Measurements from ENCODE around the gene PTPRD. TPM values are rescaled to one million over a fixed set of nuclear protein-coding genes. Genes with fewer than 3 reads are reported as not detected.

Gene PTPRD
- total and polyA plus RNA-seq, 7 experiments from 2014 or later, result 0.71 TPM; not detected in 6

GRCh38 chr9:8450810-8451545, 2161.8 kb downstream of the PTPRD start:
- Mint-ChIP-seq H3K4me1 (no peaks in the 10 kb centered on the region), H3K36me3 (no peaks in the 10 kb centered on the region), H3K27me3 (peaks cover 0 to 10% (median 3%) of the 10 kb centered on the region in 5 donors), H3K9me3 (peaks cover 0 to 2% (median 0%) of the 10 kb centered on the region in 11 donors), H3K4me3 (no peak overlapping the region), H3K27ac (no peak overlapping the region)
- POLR2A ChIA-PET, result no interaction called here
- intact Hi-C loops (cut with micrococcal nuclease), result no loop called here
- no peak for ATAC-seq
- Histone ChIP-seq H3K27ac (ENCODE audit: low read depth, low read length) (no peak overlapping the region), H3K27me3 (ENCODE audit: control insufficient read depth in 2 of 2, insufficient read depth in 2 of 2, low read length in 2 of 2) (no peaks in the 10 kb centered on the region), H3K36me3 (ENCODE audit: control insufficient read depth in 2 of 3, insufficient read depth in 3 of 3, low read length in 3 of 3) (no peaks in the 10 kb centered on the region), H3K4me3 (ENCODE audit: low read length) (no peak overlapping the region), H3K9me3 (ENCODE audit: control insufficient read depth in 2 of 3, low read length in 3 of 3) (no peaks in the 10 kb centered on the region), H3K4me1 (ENCODE audit: control insufficient read depth in 2 of 2, insufficient read depth in 2 of 2, low read length in 2 of 2) (no peaks in the 10 kb centered on the region)
- CTCF ChIA-PET, result no interaction called here
- no peak for DNase-seq

GRCh38 chr9:8448226-8448625, 2164.6 kb downstream of the PTPRD start:
- POLR2A ChIA-PET, result no interaction called here
- Histone ChIP-seq H3K4me1 (ENCODE audit: control insufficient read depth in 2 of 2, insufficient read depth in 2 of 2, low read length in 2 of 2) (no peaks in the 10 kb centered on the region), H3K9me3 (ENCODE audit: control insufficient read depth in 2 of 3, low read length in 3 of 3) (no peaks in the 10 kb centered on the region), H3K4me3 (ENCODE audit: low read length) (no peak overlapping the region), H3K27ac (ENCODE audit: low read depth, low read length) (no peak overlapping the region), H3K27me3 (ENCODE audit: control insufficient read depth in 2 of 2, insufficient read depth in 2 of 2, low read length in 2 of 2) (no peaks in the 10 kb centered on the region), H3K36me3 (ENCODE audit: control insufficient read depth in 2 of 3, insufficient read depth in 3 of 3, low read length in 3 of 3) (no peaks in the 10 kb centered on the region)
- Mint-ChIP-seq H3K4me3 (no peak overlapping the region), H3K27me3 (peaks cover 3 to 10% (median 5%) of the 10 kb centered on the region in 5 donors), H3K36me3 (no peaks in the 10 kb centered on the region), H3K4me1 (no peaks in the 10 kb centered on the region), H3K27ac (no peak overlapping the region), H3K9me3 (peaks cover 0 to 2% (median 0%) of the 10 kb centered on the region in 11 donors)
- no peak for DNase-seq
- no peak for ATAC-seq
- intact Hi-C loops (cut with micrococcal nuclease), result no loop called here
- CTCF ChIA-PET, result no interaction called here

- no peak overlapping the region for H3K27ac Mint-ChIP-seq
- DNase-seq (no peak), ATAC-seq (no peak)
- no peak overlapping the region for H3K27ac ChIP-seq (ENCODE audit: low read depth, low read length)
- peaks cover 0 to 2% (median 0%) of the 10 kb centered on the region in 11 donors for H3K9me3 Mint-ChIP-seq
- H3K4me1 ChIP-seq (ENCODE audit: control insufficient read depth in 2 of 2, insufficient read depth in 2 of 2, low read length in 2 of 2), result no peaks in the 10 kb centered on the region
- intact Hi-C loops (cut with micrococcal nuclease), result no loop called here
- H3K36me3 Mint-ChIP-seq, result no peaks in the 10 kb centered on the region
- H3K4me3 Mint-ChIP-seq, result no peak overlapping the region
- H3K4me3 ChIP-seq (ENCODE audit: low read length), result no peak overlapping the region
- no peaks in the 10 kb centered on the region for H3K27me3 ChIP-seq (ENCODE audit: control insufficient read depth in 2 of 2, insufficient read depth in 2 of 2, low read length in 2 of 2)
- CTCF ChIA-PET, result no interaction called here
- no peaks in the 10 kb centered on the region for H3K4me1 Mint-ChIP-seq
- H3K9me3 ChIP-seq (ENCODE audit: control insufficient read depth in 2 of 3, low read length in 3 of 3), result no peaks in the 10 kb centered on the region
- H3K36me3 ChIP-seq (ENCODE audit: control insufficient read depth in 2 of 3, insufficient read depth in 3 of 3, low read length in 3 of 3), result no peaks in the 10 kb centered on the region
- POLR2A ChIA-PET, result no interaction called here
- peaks cover 3 to 10% (median 5%) of the 10 kb centered on the region in 5 donors for H3K27me3 Mint-ChIP-seq
Measured at GRCh38 chr9:8447601-8448000, 2165.2 kb downstream of the PTPRD start.

- no peaks in the 10 kb centered on the region for H3K9me3 ChIP-seq (ENCODE audit: control insufficient read depth in 2 of 3, low read length in 3 of 3)
- ChIA-PET POLR2A (no interaction called here), CTCF (no interaction called here)
- Mint-ChIP-seq H3K4me1 (no peaks in the 10 kb centered on the region), H3K27ac (peak overlapping the region in 1 of 9 donors; percentile 43), H3K27me3 (no peaks in the 10 kb centered on the region), H3K4me3 (no peak overlapping the region), H3K36me3 (no peaks in the 10 kb centered on the region), H3K9me3 (peaks cover 0 to 3% (median 0%) of the 10 kb centered on the region in 11 donors)
- ATAC-seq, result no peak
- H3K27ac ChIP-seq (ENCODE audit: low read depth, low read length), result no peak overlapping the region
- H3K4me3 ChIP-seq (ENCODE audit: low read length), result no peak overlapping the region
- intact Hi-C loops (cut with micrococcal nuclease), result no loop called here
- no peaks in the 10 kb centered on the region for H3K36me3 ChIP-seq (ENCODE audit: control insufficient read depth in 2 of 3, insufficient read depth in 3 of 3, low read length in 3 of 3)
- no peak for DNase-seq
- H3K27me3 ChIP-seq (ENCODE audit: control insufficient read depth in 2 of 2, insufficient read depth in 2 of 2, low read length in 2 of 2), result no peaks in the 10 kb centered on the region
- H3K4me1 ChIP-seq (ENCODE audit: control insufficient read depth in 2 of 2, insufficient read depth in 2 of 2, low read length in 2 of 2), result no peaks in the 10 kb centered on the region
Measured at GRCh38 chr9:8437876-8438275, 2174.9 kb downstream of the PTPRD start.

- ChIA-PET CTCF (no interaction called here), POLR2A (no interaction called here)
- no peaks in the 10 kb centered on the region for H3K9me3 ChIP-seq (ENCODE audit: control insufficient read depth in 2 of 3, low read length in 3 of 3)
- Mint-ChIP-seq H3K4me3 (no peak overlapping the region), H3K27me3 (no peaks in the 10 kb centered on the region), H3K9me3 (peaks cover 0 to 3% (median 0%) of the 10 kb centered on the region in 11 donors), H3K27ac (peak overlapping the region in 1 of 9 donors; percentile 43), H3K36me3 (no peaks in the 10 kb centered on the region), H3K4me1 (peaks cover 0 to under 1% (median 0%) of the 10 kb centered on the region in 7 donors)
- no peak overlapping the region for H3K27ac ChIP-seq (ENCODE audit: low read depth, low read length)
- ATAC-seq (no peak), DNase-seq (no peak)
- no peaks in the 10 kb centered on the region for H3K4me1 ChIP-seq (ENCODE audit: control insufficient read depth in 2 of 2, insufficient read depth in 2 of 2, low read length in 2 of 2)
- H3K4me3 ChIP-seq (ENCODE audit: low read length), result no peak overlapping the region
- intact Hi-C loops (cut with micrococcal nuclease), result no loop called here
- no peaks in the 10 kb centered on the region for H3K36me3 ChIP-seq (ENCODE audit: control insufficient read depth in 2 of 3, insufficient read depth in 3 of 3, low read length in 3 of 3)
- no peaks in the 10 kb centered on the region for H3K27me3 ChIP-seq (ENCODE audit: control insufficient read depth in 2 of 2, insufficient read depth in 2 of 2, low read length in 2 of 2)
Measured at GRCh38 chr9:8437259-8437658, 2175.5 kb downstream of the PTPRD start.

GRCh38 chr9:8436786-8437185, 2176.0 kb downstream of the PTPRD start:
- DNase-seq (no peak), ATAC-seq (no peak)
- Histone ChIP-seq H3K27me3 (ENCODE audit: control insufficient read depth in 2 of 2, insufficient read depth in 2 of 2, low read length in 2 of 2) (no peaks in the 10 kb centered on the region), H3K9me3 (ENCODE audit: control insufficient read depth in 2 of 3, low read length in 3 of 3) (no peaks in the 10 kb centered on the region), H3K4me3 (ENCODE audit: low read length) (no peak overlapping the region), H3K4me1 (ENCODE audit: control insufficient read depth in 2 of 2, insufficient read depth in 2 of 2, low read length in 2 of 2) (no peaks in the 10 kb centered on the region), H3K27ac (ENCODE audit: low read depth, low read length) (no peak overlapping the region), H3K36me3 (ENCODE audit: control insufficient read depth in 2 of 3, insufficient read depth in 3 of 3, low read length in 3 of 3) (no peaks in the 10 kb centered on the region)
- Mint-ChIP-seq H3K27me3 (no peaks in the 10 kb centered on the region), H3K36me3 (no peaks in the 10 kb centered on the region), H3K4me1 (peaks cover 0 to 2% (median 0%) of the 10 kb centered on the region in 7 donors), H3K9me3 (peaks cover 0 to 3% (median 0%) of the 10 kb centered on the region in 11 donors), H3K4me3 (no peak overlapping the region), H3K27ac (no peak overlapping the region)
- POLR2A ChIA-PET, result no interaction called here
- CTCF ChIA-PET, result no interaction called here
- intact Hi-C loops (cut with micrococcal nuclease), result no loop called here

GRCh38 chr9:8434621-8435020, 2178.2 kb downstream of the PTPRD start:
- intact Hi-C loops (cut with micrococcal nuclease), result no loop called here
- ChIA-PET POLR2A (no interaction called here), CTCF (no interaction called here)
- Mint-ChIP-seq H3K27me3 (peaks cover 0 to 7% (median 0%) of the 10 kb centered on the region in 5 donors), H3K4me3 (no peak overlapping the region), H3K27ac (no peak overlapping the region), H3K4me1 (peaks cover 0 to 12% (median 7%) of the 10 kb centered on the region in 7 donors), H3K9me3 (peaks cover 0 to 6% (median 0%) of the 10 kb centered on the region in 11 donors), H3K36me3 (no peaks in the 10 kb centered on the region)
- Histone ChIP-seq H3K27ac (ENCODE audit: low read depth, low read length) (no peak overlapping the region), H3K27me3 (ENCODE audit: control insufficient read depth in 2 of 2, insufficient read depth in 2 of 2, low read length in 2 of 2) (no peaks in the 10 kb centered on the region), H3K36me3 (ENCODE audit: control insufficient read depth in 2 of 3, insufficient read depth in 3 of 3, low read length in 3 of 3) (no peaks in the 10 kb centered on the region), H3K9me3 (ENCODE audit: control insufficient read depth in 2 of 3, low read length in 3 of 3) (no peaks in the 10 kb centered on the region), H3K4me1 (ENCODE audit: control insufficient read depth in 2 of 2, insufficient read depth in 2 of 2, low read length in 2 of 2) (no peaks in the 10 kb centered on the region), H3K4me3 (ENCODE audit: low read length) (no peak overlapping the region)
- no peak for ATAC-seq
- DNase-seq, result no peak
